CD4-positive, alpha-beta T cell treated with Interleukin-17A for 1 hour (primary cell): ENCODE results near the gene CROCC2.

ENCODE experiments used
- DNase-seq: peaks from one replicate; pipeline ENCODE4 v3.0.0-alpha.2; 2020

Gene CROCC2

GRCh38 chr2:240893363-240893844, 12.7 kb upstream of the CROCC2 start:
- DNase-seq: no peak

GRCh38 chr2:240894006-240894405, 12.1 kb upstream of the CROCC2 start:
- no peak for DNase-seq

- DNase-seq: no peak
These were observed 11.1 kb upstream of the CROCC2 start for GRCh38 chr2:240894836-240895558.

- DNase-seq: no peak
These were observed 10.3 kb upstream of the CROCC2 start, which contains the start of gene MAB21L4 for GRCh38 chr2:240895656-240896388. Gene MAB21L4 (minus strand): TSS chr2:240896156. CDS start chr2:240895997, 159 bp downstream.

GRCh38 chr2:240896394-240896793, 9.7 kb upstream of the CROCC2 start:
- no peak for DNase-seq

- no peak for DNase-seq
These were observed 9.1 kb upstream of the CROCC2 start for GRCh38 chr2:240896871-240897692.

GRCh38 chr2:240898108-240898730, 7.9 kb upstream of the CROCC2 start:
- no peak for DNase-seq

- DNase-seq: no peak
These were observed 7.2 kb upstream of the CROCC2 start for GRCh38 chr2:240898731-240899467.

GRCh38 chr2:240899468-240899865, 6.7 kb upstream of the CROCC2 start:
- no peak for DNase-seq

GRCh38 chr2:240900141-240900860, 5.8 kb upstream of the CROCC2 start:
- no peak for DNase-seq

- DNase-seq: no peak
These were observed 4.0 kb upstream of the CROCC2 start for GRCh38 chr2:240901986-240902614.

GRCh38 chr2:240902615-240903041, 3.5 kb upstream of the CROCC2 start:
- no peak for DNase-seq

- DNase-seq: no peak
These were observed 2.7 kb upstream of the CROCC2 start for GRCh38 chr2:240903191-240904060.

- DNase-seq: no peak
These were observed 1.6 kb upstream of the CROCC2 start for GRCh38 chr2:240904216-240905175.

GRCh38 chr2:240905176-240905781, 857 bp upstream of the CROCC2 start:
- DNase-seq: no peak

GRCh38 chr2:240906911-240907590, 915 bp downstream of the CROCC2 start:
- DNase-seq: no peak

GRCh38 chr2:240909216-240909974, 3.3 kb downstream of the CROCC2 start:
- DNase-seq: no peak
